HepG2 (cell line): ENCODE measurements around the gene CPED1. TPM values are rescaled to one million over a fixed set of nuclear protein-coding genes. Genes with fewer than 3 reads are reported as not detected.

Experiments
- HNRNPH1 ChIP-seq: fragments of 200-400 bp; formaldehyde crosslinking; optimal IDR thresholded peaks from 2 replicates; pipeline ENCODE3; 2017; ENCODE audit warnings: mild to moderate bottlenecking, low read depth, low read length
- RFX5 ChIP-seq: IDR thresholded peaks from 2 replicates; pipeline ENCODE4 v1.6.1; 2011; ENCODE audit warnings: low read depth, low read length, improper control_type of control experiment
- ZNF557 ChIP-seq: sonication (generic); formaldehyde crosslinking; IDR thresholded peaks from 2 replicates; pipeline ENCODE4 v1.4.0; 2020; ENCODE audit warnings: missing genetic modification reagents
- ZNF773 ChIP-seq: sonication (generic); formaldehyde crosslinking; IDR thresholded peaks from 2 replicates; pipeline ENCODE4 v1.4.0; 2020; ENCODE audit warnings: missing genetic modification reagents, borderline replicate concordance
- ZSCAN21 ChIP-seq: sonication (generic); formaldehyde crosslinking; IDR thresholded peaks from 2 replicates; pipeline ENCODE4 v1.8.0; 2022; ENCODE audit warnings: mild to moderate bottlenecking, missing genetic modification reagents, moderate library complexity, borderline replicate concordance
- polyA plus RNA-seq, 8 experiments: library from polyadenylated mRNA; depleted of rRNA in 3 of 8; stranded (reverse) in 7 of 8; unstranded in 1 of 8; fragments of >200 nt; fragmentation: Illumina TruSeq in 4 of 8; extraction: Trizol in 4 of 8; gene quantifications; 2 replicates each; pipeline versions ENCODE4 v1.2.1 to v1.2.3, GENCODE V29; 2011 to 2016; ENCODE audit warnings: low read depth in 4 of 8, missing spikeins in 1 of 8, mixed read lengths in 1 of 8; ENCODE audit not compliant: insufficient read depth in 1 of 8
- total RNA-seq, 5 experiments: library from RNA; depleted of rRNA; stranded (reverse); fragments of >200 nt; fragmentation: Illumina TruSeq; extraction: Trizol; gene quantifications; 2 replicates each; pipeline ENCODE4 v1.2.3, GENCODE V29; 2016; ENCODE audit warnings: low read depth in 1 of 5
- TF ChIP-seq, protein P1 (sequence below): sonication (generic); formaldehyde crosslinking; IDR thresholded peaks from 2 replicates; pipeline ENCODE4 v1.4.0; 2020; ENCODE audit warnings: mild to moderate bottlenecking, missing genetic modification reagents
- TF ChIP-seq, protein P2 (sequence below): sonication (generic); formaldehyde crosslinking; IDR thresholded peaks from 2 replicates; pipeline ENCODE4 v1.4.0; 2020; ENCODE audit warnings: mild to moderate bottlenecking, missing genetic modification reagents
- TF ChIP-seq, protein P3 (sequence below): sonication (generic); formaldehyde crosslinking; IDR thresholded peaks from 2 replicates; pipeline ENCODE4 v1.9.0; 2021; ENCODE audit warnings: missing genetic modification reagents, mild to moderate bottlenecking, borderline replicate concordance
- TF ChIP-seq, protein P4 (sequence below): sonication (generic); formaldehyde crosslinking; IDR thresholded peaks from 2 replicates; pipeline ENCODE4 v1.4.0; 2020; ENCODE audit warnings: missing genetic modification reagents, borderline replicate concordance

CPED1 gene
- total and polyA plus RNA-seq, 2 of the 13 experiments (the other 11 are each of a cell fraction or from before 2014, with no cell fraction given), result 11.5 to 27.0 TPM

DNA sequence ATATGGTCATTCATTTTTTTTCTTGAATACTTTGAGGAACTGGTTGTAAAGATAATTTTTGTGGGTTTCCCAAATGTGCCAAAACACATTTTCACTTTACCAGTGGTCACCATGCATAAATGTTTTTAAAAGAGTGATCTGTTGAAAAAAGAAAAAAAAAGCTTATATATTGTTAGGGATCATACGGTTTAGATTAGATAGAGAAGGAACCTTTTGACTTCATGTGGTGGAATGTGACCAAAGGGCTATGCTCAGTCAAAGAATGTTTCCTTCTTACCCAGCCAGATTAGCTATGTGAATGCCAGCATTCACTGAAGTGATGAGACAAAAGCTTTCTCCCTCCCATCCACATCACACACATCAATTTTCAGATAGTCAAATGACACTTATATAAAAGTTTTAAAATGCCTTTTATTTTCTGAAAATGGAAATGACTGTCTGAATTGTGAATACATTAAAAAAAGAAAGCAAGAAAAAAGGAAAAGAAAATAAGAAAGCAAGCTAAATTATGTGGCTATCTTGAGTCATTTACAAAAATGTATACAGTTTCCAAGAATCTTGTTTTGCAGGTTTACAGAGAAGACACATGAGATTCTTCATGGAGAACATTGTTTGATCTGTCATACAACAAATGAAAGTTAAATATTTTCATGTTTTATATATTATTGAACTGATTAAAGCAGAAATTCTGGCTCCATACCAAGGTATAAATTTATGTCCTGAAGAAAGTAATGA lies 8.6 kb upstream of the CPED1 start (continued):
- TF ChIP-seq, protein P1, sequence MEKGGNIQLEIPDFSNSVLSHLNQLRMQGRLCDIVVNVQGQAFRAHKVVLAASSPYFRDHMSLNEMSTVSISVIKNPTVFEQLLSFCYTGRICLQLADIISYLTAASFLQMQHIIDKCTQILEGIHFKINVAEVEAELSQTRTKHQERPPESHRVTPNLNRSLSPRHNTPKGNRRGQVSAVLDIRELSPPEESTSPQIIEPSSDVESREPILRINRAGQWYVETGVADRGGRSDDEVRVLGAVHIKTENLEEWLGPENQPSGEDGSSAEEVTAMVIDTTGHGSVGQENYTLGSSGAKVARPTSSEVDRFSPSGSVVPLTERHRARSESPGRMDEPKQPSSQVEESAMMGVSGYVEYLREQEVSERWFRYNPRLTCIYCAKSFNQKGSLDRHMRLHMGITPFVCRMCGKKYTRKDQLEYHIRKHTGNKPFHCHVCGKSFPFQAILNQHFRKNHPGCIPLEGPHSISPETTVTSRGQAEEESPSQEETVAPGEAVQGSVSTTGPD (CRISPR knock-in tag), result no peak
- no peak for TF ChIP-seq RFX5
- TF ChIP-seq, protein P2, sequence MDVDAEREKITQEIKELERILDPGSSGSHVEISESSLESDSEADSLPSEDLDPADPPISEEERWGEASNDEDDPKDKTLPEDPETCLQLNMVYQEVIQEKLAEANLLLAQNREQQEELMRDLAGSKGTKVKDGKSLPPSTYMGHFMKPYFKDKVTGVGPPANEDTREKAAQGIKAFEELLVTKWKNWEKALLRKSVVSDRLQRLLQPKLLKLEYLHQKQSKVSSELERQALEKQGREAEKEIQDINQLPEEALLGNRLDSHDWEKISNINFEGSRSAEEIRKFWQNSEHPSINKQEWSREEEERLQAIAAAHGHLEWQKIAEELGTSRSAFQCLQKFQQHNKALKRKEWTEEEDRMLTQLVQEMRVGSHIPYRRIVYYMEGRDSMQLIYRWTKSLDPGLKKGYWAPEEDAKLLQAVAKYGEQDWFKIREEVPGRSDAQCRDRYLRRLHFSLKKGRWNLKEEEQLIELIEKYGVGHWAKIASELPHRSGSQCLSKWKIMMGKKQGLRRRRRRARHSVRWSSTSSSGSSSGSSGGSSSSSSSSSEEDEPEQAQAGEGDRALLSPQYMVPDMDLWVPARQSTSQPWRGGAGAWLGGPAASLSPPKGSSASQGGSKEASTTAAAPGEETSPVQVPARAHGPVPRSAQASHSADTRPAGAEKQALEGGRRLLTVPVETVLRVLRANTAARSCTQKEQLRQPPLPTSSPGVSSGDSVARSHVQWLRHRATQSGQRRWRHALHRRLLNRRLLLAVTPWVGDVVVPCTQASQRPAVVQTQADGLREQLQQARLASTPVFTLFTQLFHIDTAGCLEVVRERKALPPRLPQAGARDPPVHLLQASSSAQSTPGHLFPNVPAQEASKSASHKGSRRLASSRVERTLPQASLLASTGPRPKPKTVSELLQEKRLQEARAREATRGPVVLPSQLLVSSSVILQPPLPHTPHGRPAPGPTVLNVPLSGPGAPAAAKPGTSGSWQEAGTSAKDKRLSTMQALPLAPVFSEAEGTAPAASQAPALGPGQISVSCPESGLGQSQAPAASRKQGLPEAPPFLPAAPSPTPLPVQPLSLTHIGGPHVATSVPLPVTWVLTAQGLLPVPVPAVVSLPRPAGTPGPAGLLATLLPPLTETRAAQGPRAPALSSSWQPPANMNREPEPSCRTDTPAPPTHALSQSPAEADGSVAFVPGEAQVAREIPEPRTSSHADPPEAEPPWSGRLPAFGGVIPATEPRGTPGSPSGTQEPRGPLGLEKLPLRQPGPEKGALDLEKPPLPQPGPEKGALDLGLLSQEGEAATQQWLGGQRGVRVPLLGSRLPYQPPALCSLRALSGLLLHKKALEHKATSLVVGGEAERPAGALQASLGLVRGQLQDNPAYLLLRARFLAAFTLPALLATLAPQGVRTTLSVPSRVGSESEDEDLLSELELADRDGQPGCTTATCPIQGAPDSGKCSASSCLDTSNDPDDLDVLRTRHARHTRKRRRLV (CRISPR knock-in tag), result no peak
- no peak for TF ChIP-seq HNRNPH1
- TF ChIP-seq, protein P3, sequence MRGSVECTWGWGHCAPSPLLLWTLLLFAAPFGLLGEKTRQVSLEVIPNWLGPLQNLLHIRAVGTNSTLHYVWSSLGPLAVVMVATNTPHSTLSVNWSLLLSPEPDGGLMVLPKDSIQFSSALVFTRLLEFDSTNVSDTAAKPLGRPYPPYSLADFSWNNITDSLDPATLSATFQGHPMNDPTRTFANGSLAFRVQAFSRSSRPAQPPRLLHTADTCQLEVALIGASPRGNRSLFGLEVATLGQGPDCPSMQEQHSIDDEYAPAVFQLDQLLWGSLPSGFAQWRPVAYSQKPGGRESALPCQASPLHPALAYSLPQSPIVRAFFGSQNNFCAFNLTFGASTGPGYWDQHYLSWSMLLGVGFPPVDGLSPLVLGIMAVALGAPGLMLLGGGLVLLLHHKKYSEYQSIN (CRISPR knock-in tag), result no peak
- TF ChIP-seq ZNF773 (CRISPR knock-in tag), result no peak
- TF ChIP-seq ZSCAN21 (CRISPR knock-in tag), result no peak
- TF ChIP-seq ZNF557 (CRISPR knock-in tag), result no peak
- TF ChIP-seq, protein P4, sequence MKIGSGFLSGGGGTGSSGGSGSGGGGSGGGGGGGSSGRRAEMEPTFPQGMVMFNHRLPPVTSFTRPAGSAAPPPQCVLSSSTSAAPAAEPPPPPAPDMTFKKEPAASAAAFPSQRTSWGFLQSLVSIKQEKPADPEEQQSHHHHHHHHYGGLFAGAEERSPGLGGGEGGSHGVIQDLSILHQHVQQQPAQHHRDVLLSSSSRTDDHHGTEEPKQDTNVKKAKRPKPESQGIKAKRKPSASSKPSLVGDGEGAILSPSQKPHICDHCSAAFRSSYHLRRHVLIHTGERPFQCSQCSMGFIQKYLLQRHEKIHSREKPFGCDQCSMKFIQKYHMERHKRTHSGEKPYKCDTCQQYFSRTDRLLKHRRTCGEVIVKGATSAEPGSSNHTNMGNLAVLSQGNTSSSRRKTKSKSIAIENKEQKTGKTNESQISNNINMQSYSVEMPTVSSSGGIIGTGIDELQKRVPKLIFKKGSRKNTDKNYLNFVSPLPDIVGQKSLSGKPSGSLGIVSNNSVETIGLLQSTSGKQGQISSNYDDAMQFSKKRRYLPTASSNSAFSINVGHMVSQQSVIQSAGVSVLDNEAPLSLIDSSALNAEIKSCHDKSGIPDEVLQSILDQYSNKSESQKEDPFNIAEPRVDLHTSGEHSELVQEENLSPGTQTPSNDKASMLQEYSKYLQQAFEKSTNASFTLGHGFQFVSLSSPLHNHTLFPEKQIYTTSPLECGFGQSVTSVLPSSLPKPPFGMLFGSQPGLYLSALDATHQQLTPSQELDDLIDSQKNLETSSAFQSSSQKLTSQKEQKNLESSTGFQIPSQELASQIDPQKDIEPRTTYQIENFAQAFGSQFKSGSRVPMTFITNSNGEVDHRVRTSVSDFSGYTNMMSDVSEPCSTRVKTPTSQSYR (CRISPR knock-in tag), result no peak
- TF ChIP-seq, all 625 proteins: peak for 0
